Neural cell (in vitro differentiated cells): ENCODE data around the gene CCDC74B.
"Not testable (repeated sequence)": the region's sequence is repeated elsewhere in the genome, so short reads cannot be mapped to it uniquely, and the experiment has no call there.

Experiments used
- CTCF ChIP-seq: fragments of 450-650 bp; IDR thresholded peaks from 2 replicates; pipeline ENCODE4 v1.5.1; 2014; ENCODE audit warnings: antibody characterized with exemption, mild to moderate bottlenecking, moderate library complexity; ENCODE audit not compliant: poor library complexity, severe bottlenecking
- EP300 ChIP-seq: fragments of 450-650 bp; conservative IDR thresholded peaks from 2 replicates; pipeline ENCODE4 v1.6.1; 2014; ENCODE audit warnings: antibody characterized with exemption, mild to moderate bottlenecking, moderate library complexity; ENCODE audit not compliant: poor library complexity, severe bottlenecking
- EZH2 ChIP-seq: fragments of 200-600, 300-800 bp; shearing (Covaris generic), sonication (generic); IDR thresholded peaks from 2 replicates; pipeline ENCODE4 v1.6.1; 2014; ENCODE audit warnings: antibody characterized with exemption, low read length, borderline replicate concordance, mild to moderate bottlenecking; ENCODE audit not compliant: insufficient read depth, poor library complexity, severe bottlenecking
- POLR2AphosphoS5 ChIP-seq: IDR thresholded peaks from 2 replicates; pipeline ENCODE4 v1.6.1; 2012
- RAD21 ChIP-seq: fragments of 450-650 bp; conservative IDR thresholded peaks from 2 replicates; pipeline ENCODE4 v1.6.1; 2014; ENCODE audit warnings: antibody characterized with exemption, mild to moderate bottlenecking, moderate library complexity
- REST ChIP-seq: IDR thresholded peaks from 2 replicates; pipeline ENCODE4 v1.6.1; 2012; ENCODE audit warnings: borderline replicate concordance
- TAF1 ChIP-seq: IDR thresholded peaks from 2 replicates; pipeline ENCODE4 v1.6.1; 2012; ENCODE audit warnings: low read depth

GRCh38 chr2:130193824-130194223 lies 48.9 kb upstream of the CCDC74B start:
- not testable (repeated sequence) for TF ChIP-seq EZH2, CTCF, POLR2AphosphoS5, EP300, REST, TAF1, RAD21
